Jurkat, Clone E6-1 (cell line): ENCODE data around the gene AUTS2.
A peak's percentile ranks its signal among the peaks of the same experiment; 100 is the strongest.

Experiments used
- DNase-seq: peaks from one replicate; pipeline ENCODE4 v3.0.0-alpha.2; 2011; ENCODE audit warnings: low read depth, low spot score
- H3K4me3 ChIP-seq: 2 replicates; pipeline ENCODE4 v1.5.1; 2011; ENCODE audit warnings: mild to moderate bottlenecking, low read length, control low read depth, moderate library complexity

Gene AUTS2

GRCh38 chr7:70334871-70335270, 736.6 kb downstream of the AUTS2 start:
- peak; percentile 43 for DNase-seq
- H3K4me3 ChIP-seq = no peak overlapping the region

DNA sequence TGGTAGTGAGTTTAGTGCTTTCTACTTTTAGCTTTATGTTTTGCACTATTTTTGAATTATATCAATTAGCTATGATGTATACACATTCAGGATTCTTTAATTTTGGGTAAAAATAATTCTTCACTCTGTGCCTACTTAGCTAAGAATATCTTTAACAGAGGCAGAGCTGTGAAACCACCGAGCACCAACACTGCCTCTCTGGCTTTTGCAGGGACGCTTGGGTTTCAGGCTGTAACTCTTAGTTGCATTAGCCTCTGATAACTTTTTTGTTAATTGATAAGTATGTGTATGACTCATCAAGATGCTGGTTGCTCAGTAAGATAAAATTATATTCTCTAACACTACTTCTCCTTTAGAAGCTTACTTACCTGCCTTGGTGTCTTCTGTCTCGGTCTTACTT, 738.3 kb downstream of the AUTS2 start:
- DNase-seq = no peak
- H3K4me3 ChIP-seq = no peak overlapping the region

DNA sequence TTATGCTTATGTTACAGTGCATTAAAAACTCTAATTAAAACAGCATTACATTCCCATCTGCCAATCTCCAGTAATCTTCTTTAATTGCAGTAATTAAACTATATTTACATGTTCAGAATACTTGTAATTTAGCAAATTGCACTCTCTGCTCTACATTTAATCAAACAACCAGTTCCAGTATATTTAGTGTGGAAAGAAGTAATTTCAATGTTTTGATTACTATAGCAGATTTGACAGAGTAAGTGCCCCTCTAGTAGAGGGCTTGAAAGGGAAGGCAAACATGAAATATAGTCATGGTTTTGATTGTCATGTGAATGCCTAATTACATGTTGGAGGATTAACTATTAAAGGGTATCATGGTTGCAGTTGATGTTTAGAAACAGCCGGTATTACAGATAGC, 739.7 kb downstream of the AUTS2 start:
- no peak for DNase-seq
- no peak overlapping the region for H3K4me3 ChIP-seq

GRCh38 chr7:70340236-70340635, 742.0 kb downstream of the AUTS2 start:
- no peak for DNase-seq
- no peak overlapping the region for H3K4me3 ChIP-seq

DNA sequence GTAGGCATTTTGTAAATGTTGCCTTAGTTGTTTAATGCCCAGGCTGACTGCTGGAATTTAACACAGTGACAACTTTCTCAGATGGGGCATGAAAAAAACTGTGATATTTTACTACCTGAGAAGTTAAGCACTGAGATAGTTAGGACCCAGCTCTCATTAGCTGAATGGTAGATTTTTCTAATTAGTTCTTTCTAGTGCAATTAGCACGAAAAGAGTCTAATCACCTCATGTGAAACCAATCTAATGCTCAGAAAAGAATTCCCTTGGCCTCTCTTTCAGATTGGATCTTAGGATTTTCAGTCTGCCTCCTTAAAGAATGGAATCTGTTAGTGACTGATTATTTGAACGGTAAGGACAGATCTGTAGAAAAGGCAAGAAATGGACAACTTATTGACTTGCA, 743.2 kb downstream of the AUTS2 start:
- no peak overlapping the region for H3K4me3 ChIP-seq
- no peak for DNase-seq

DNA sequence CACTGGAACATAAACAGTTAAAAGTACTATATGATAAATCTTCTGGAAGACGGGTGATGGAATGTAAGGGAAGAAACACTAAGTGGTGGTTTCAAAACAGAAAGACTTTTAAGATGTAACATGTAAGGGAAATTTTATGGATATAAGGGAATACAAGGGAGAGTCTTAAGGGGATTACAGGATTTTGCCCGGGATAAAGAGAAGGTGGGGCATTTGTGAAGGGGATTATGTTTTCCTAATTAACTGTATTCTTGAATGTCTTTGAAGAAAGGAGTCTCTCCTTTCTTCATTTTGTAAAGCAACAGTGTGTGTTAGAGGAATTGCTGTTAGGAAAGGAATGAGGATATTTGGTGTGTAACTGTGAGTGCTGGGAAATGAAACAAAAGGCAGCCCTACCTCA, 745.2 kb downstream of the AUTS2 start:
- no peak for DNase-seq
- H3K4me3 ChIP-seq = no peak overlapping the region

DNA sequence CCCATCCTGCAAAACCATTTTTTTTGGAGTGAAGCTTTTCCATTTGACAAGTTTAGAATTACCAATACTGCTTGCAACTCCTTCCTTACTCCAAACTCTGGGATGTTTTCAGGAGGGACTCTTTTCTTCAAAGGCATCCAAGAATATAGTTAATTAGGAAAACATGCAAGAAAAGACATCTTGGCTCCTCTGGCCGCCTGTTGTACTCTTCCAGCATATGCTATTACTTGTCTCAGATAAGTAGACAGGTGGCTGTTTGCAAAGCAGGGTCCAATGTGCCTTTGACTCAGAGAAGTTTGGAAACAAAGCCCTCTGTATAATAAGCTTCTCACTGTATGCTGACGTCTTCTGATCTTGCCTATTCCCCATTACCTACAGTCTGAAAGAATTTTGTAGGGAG, 746.5 kb downstream of the AUTS2 start:
- H3K4me3 ChIP-seq = no peak overlapping the region
- DNase-seq = no peak

- no peak overlapping the region for H3K4me3 ChIP-seq
- DNase-seq = no peak
These were observed 748.7 kb downstream of the AUTS2 start for GRCh38 chr7:70346844-70347462.

DNA sequence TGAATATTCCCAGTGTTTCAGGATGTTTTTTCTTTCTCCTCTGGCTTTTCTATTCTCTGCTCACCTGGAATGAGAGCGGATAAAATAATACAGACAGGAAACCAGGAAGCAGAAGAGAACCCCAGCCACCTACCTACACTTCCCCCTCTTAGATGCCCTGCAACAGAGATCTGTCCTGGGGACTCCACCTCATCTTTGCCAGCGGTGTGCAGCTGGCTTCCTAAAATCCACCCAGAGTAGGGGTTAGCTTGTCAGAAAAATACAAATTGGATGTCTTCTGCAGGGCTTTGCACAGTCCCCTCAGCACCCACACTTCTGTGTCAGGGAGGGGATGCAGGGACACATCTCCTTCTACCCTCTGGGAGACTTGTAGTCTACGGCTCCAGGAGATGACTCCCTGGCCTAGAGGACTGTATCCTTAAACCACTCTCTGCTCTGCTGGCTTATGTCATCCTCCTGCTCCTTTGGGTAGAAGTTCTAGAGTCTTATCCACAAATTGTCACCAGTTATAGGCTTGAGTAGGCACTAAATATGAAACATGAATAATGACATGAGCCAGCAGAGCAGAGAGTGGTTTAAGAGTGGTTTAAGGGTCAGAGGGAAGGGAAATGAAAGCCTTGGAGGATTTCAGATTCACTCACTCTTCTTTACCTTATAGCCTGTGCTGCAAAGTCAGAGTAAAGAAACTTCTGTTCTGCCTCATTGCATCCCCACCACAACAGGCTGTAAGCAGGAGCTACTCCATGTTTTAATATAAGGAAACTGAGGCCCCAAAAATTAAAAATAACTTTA, 749.4 kb downstream of the AUTS2 start:
- H3K4me3 ChIP-seq = no peak overlapping the region
- no peak for DNase-seq

GRCh38 chr7:70349031-70349430, 750.8 kb downstream of the AUTS2 start:
- H3K4me3 ChIP-seq = no peak overlapping the region
- no peak for DNase-seq

- H3K4me3 ChIP-seq = no peak overlapping the region
- no peak for DNase-seq
These were observed 751.5 kb downstream of the AUTS2 start for GRCh38 chr7:70349819-70350218.

GRCh38 chr7:70352088-70352487, 753.8 kb downstream of the AUTS2 start:
- no peak overlapping the region for H3K4me3 ChIP-seq
- no peak for DNase-seq

DNA sequence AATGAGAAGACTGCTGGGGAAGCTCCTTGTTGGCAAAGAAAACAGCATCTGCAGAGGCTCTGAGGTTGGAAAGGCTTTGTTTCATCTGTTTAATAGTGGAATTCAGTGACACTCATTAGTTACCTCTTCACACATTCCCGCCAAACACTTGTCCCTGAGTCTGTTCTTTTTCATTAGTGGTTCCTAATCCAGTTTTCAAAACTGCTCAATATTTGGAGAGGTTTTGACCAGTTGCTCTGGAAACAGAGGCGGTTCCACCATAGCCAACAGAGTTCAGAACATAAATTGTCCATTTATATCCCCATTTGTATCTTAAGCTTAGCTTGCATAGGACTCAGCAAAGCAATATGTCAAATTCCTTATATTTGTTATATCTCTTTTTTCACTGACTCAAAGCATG, 754.6 kb downstream of the AUTS2 start:
- no peak for DNase-seq
- H3K4me3 ChIP-seq = no peak overlapping the region

GRCh38 chr7:70353330-70353945, 755.2 kb downstream of the AUTS2 start:
- no peak overlapping the region for H3K4me3 ChIP-seq
- DNase-seq = no peak

DNA sequence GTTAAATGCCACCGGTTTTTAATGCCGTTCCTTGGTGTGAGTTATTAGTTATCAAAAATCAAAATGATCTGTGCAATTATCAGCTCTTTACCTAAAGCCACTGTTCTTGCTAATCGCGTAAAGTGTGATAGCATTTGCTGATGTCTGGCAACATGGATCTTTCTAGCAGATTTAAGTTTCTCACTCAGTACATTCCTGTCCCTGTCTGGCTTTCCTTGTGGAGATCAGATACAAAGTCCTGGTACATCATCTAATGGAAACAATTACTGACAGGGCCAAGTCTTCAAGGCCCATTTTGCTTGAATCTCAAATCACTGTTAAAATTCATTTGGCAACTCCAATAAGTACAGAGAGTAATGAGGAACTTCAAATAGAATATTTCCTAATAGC, 755.7 kb downstream of the AUTS2 start:
- DNase-seq = no peak

GRCh38 chr7:70354409-70355169, 756.3 kb downstream of the AUTS2 start:
- H3K4me3 ChIP-seq = no peak overlapping the region
- no peak for DNase-seq

More for the DNA sequence above, 755.7 kb downstream of the AUTS2 start:
- no peak overlapping the region for H3K4me3 ChIP-seq

DNA sequence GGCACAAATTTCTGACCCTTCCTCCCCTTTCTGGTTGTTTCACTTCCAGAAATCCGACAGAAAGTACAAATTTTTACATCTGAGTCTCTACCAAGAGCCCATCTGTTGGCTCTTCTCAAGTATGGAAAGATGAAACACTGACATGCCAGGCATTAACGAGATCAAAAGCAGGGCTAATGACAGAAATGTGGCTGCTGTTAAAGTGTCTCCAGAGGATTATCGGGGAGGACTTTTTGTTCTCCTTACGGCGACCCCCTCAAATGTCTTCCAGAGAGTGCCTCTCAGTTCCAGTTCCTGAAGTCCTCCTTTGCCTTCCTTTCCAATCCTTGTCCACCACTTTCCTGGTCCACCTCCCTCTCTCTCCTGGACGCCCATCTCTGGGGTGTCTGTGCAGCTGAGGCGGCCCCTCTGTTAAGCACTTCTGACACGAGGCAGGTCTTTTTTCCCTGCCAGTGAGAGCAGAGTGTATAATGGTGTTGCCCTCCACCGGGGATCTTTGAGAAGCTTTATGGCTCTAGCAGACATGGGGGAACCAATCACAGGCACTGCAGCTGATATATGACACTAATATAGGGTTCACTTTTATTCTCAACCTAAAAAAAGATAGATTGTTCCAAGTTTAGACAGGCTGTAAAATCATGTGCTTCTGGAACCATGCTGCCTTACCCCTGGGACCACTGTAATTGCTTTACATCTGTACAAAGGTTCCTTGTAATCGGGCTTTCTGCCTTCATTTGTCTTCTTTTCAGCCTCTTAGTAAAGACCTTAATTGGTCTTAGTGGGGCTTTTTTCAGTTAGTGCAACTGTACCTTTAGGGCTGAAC, 757.1 kb downstream of the AUTS2 start:
- DNase-seq = no peak
- no peak overlapping the region for H3K4me3 ChIP-seq

DNA sequence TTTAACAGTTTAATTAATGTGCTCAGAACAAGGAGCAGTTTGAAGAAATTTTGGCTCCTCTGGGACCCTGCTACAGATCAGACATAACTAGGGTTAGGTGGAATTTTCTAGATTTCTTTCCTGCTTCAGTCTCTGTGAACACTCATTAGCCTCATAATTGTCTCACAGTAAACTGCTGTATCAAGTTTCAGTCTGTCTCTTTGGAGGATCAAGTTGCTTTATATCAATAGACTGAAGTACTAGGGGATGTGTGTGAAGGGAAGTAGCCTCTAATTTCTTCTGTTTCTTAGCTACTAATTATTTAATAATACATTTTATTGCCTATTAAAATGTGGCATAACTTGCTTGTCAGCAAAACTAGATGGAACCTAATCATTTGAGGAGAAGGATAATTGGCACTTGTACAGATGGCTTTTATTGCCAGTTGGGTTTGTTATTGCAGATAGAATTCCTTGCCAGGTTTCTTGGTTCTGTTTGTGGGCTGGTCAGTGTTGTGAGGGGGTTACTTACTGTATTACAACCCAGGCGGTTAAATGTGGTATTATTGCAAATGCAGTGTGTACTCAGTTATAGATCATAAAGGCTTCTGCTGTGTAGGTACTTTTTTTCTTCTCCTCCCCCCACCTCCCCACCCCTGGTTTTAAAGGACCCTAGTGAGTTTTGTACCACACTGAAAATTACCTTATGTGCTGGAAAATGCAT, 758.0 kb downstream of the AUTS2 start:
- DNase-seq = no peak

More for the DNA sequence above, 758.0 kb downstream of the AUTS2 start:
- H3K4me3 ChIP-seq = no peak overlapping the region
